ENCODE results near the gene AGBL3. TPM values are rescaled to one million over a fixed set of nuclear protein-coding genes. Genes with fewer than 3 reads are reported as not detected.

AGBL3 gene
- polyA plus RNA-seq, 3 donors = 0.03 to 0.20 (median 0.12) TPM

DNA sequence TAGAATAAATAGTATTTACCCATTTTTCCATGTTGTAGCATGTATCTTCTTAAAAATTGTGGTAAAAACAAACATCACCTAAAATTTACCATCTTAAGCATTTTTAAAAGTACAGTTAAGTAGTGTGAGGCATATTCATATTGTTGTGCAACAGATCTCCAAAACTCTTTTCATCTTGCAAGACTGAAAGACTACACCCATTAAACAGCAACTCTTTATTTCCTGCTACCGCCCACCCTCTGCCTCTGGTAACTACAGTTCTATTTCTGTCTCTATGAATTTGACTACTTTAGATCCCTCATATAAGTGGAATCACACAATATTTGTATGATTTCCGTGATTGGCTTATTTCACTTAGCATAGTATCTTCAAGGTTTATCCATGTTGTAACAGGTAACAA is 40.0 kb upstream of the AGBL3 start:
- Histone ChIP-seq H3K36me3 (replicated peaks in 1 of 2; ENCODE audit: control insufficient read depth in 1 of 2, insufficient read depth in 2 of 2, low read length in 2 of 2) (no peaks in the 10 kb centered on the region), H3K27me3 (ENCODE audit: control insufficient read depth in 2 of 2, insufficient read depth in 2 of 2, low read length in 2 of 2) (no peaks in the 10 kb centered on the region), H3K4me3 (replicated peaks in 1 of 3; ENCODE audit: low read depth in 2 of 3, low read length in 3 of 3) (no peak overlapping the region), H3K9me3 (replicated peaks in 1 of 2; ENCODE audit: control insufficient read depth in 1 of 2, insufficient read depth in 1 of 2, low read length in 2 of 2) (no peaks in the 10 kb centered on the region), H3K79me2 (ENCODE audit: insufficient read depth, low read length) (no peaks in the 10 kb centered on the region), H3K4me2 (replicated peaks; ENCODE audit: extremely low read depth, low read length, poor library complexity, severe bottlenecking) (no peak overlapping the region), H4K20me1 (ENCODE audit: insufficient read depth, low read length) (no peaks in the 10 kb centered on the region), H3K4me1 (ENCODE audit: control insufficient read depth in 1 of 2, insufficient read depth in 2 of 2, low read length in 2 of 2) (no peaks in the 10 kb centered on the region), H3K27ac (ENCODE audit: low read depth in 1 of 2, low read length in 2 of 2) (no peak overlapping the region), H2AFZ (ENCODE audit: insufficient read depth, low read depth, low read length, poor library complexity, severe bottlenecking) (no peak overlapping the region), H3K9ac (ENCODE audit: insufficient read depth, low read length, poor library complexity, severe bottlenecking) (no peak overlapping the region)
- Mint-ChIP-seq H3K27me3 (ENCODE audit: low read depth in 3 of 3) (peaks cover 1 to 2% (median 1%) of the 10 kb centered on the region in 3 donors), H3K4me1 (peaks cover 4% of the 10 kb centered on the region), H3K4me3 (no peak overlapping the region), H3K36me3 (no peaks in the 10 kb centered on the region), H3K9me3 (peaks cover 0 to 2% (median 0%) of the 10 kb centered on the region in 7 donors), H3K27ac (no peak overlapping the region)
- intact Hi-C loops (cut with micrococcal nuclease) = loop anchor here in 1 of 2 donors (10.0 kb wide), 1 partner anchor 511 kb away; no protein-coding TSS in a partner anchor
- no peak for DNase-seq
- WGBS (ENCODE audit: insufficient coverage) = 0% methylated on average over 1 of the region's 2 CpGs
- TF ChIP-seq, protein P1, sequence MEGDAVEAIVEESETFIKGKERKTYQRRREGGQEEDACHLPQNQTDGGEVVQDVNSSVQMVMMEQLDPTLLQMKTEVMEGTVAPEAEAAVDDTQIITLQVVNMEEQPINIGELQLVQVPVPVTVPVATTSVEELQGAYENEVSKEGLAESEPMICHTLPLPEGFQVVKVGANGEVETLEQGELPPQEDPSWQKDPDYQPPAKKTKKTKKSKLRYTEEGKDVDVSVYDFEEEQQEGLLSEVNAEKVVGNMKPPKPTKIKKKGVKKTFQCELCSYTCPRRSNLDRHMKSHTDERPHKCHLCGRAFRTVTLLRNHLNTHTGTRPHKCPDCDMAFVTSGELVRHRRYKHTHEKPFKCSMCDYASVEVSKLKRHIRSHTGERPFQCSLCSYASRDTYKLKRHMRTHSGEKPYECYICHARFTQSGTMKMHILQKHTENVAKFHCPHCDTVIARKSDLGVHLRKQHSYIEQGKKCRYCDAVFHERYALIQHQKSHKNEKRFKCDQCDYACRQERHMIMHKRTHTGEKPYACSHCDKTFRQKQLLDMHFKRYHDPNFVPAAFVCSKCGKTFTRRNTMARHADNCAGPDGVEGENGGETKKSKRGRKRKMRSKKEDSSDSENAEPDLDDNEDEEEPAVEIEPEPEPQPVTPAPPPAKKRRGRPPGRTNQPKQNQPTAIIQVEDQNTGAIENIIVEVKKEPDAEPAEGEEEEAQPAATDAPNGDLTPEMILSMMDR (IDR thresholded peaks at IDR 0.05) = no peak

DNA sequence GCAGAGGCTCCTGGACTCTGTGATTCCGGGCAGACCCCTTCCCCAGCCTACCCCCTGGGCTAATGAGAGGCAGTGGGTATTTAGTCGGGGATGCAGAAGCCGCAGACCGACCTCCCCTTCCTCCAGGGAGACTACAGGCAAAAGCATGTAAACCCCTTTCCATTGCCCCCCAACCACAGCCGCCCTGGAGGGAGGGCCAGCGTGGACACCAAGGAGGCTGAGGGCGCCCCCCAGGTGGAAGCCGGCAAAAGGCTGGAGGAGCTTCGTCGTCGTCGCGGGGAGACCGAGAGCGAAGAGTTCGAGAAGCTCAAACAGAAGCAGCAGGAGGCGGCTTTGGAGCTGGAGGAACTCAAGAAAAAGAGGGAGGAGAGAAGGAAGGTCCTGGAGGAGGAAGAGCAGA is 39.0 kb upstream of the AGBL3 start:
- DNase-seq = no peak
- H3K27me3 ChIP-seq (ENCODE audit: control insufficient read depth in 2 of 2, insufficient read depth in 2 of 2, low read length in 2 of 2) = no peaks in the 10 kb centered on the region
- no peak overlapping the region for H3K4me3 ChIP-seq (replicated peaks in 1 of 3; ENCODE audit: low read depth in 2 of 3, low read length in 3 of 3)
- Mint-ChIP-seq H3K27me3 (ENCODE audit: low read depth in 3 of 3) (peaks cover under 1 to 2% (median 1%) of the 10 kb centered on the region in 3 donors), H3K4me3 (no peak overlapping the region), H3K9me3 (peaks cover 0 to 2% (median 0%) of the 10 kb centered on the region in 7 donors), H3K4me1 (peaks cover 4% of the 10 kb centered on the region), H3K27ac (no peak overlapping the region), H3K36me3 (no peaks in the 10 kb centered on the region)
- H3K36me3 ChIP-seq (replicated peaks in 1 of 2; ENCODE audit: control insufficient read depth in 1 of 2, insufficient read depth in 2 of 2, low read length in 2 of 2) = no peaks in the 10 kb centered on the region
- no peak overlapping the region for H3K27ac ChIP-seq (ENCODE audit: low read depth in 1 of 2, low read length in 2 of 2)
- no peak overlapping the region for H2AFZ ChIP-seq (ENCODE audit: insufficient read depth, low read depth, low read length, poor library complexity, severe bottlenecking)
- no peak overlapping the region for H3K9ac ChIP-seq (ENCODE audit: insufficient read depth, low read length, poor library complexity, severe bottlenecking)
- H3K4me2 ChIP-seq (replicated peaks; ENCODE audit: extremely low read depth, low read length, poor library complexity, severe bottlenecking) = no peak overlapping the region
- 97% methylated on average over 11 of the region's 17 CpGs for WGBS (ENCODE audit: insufficient coverage)
- no peaks in the 10 kb centered on the region for H3K4me1 ChIP-seq (ENCODE audit: control insufficient read depth in 1 of 2, insufficient read depth in 2 of 2, low read length in 2 of 2)
- intact Hi-C loops (cut with micrococcal nuclease) = loop anchor here in 1 of 2 donors (10.0 kb wide), 1 partner anchor 513 kb away; no protein-coding TSS in a partner anchor
- TF ChIP-seq, protein P1 (IDR thresholded peaks at IDR 0.05) = no peak
- H4K20me1 ChIP-seq (ENCODE audit: insufficient read depth, low read length) = no peaks in the 10 kb centered on the region
- H3K79me2 ChIP-seq (ENCODE audit: insufficient read depth, low read length) = no peaks in the 10 kb centered on the region
- no peaks in the 10 kb centered on the region for H3K9me3 ChIP-seq (replicated peaks in 1 of 2; ENCODE audit: control insufficient read depth in 1 of 2, insufficient read depth in 1 of 2, low read length in 2 of 2)
